Activated CD4-positive, alpha-beta T cell treated with anti-CD3 and anti-CD28 coated beads, Interleukin-2, amount 10 ng/mL, durations not matched to agents 24 days and 14 days (primary cell): ENCODE measurements around the gene SLX4IP. TPM values are rescaled to one million over a fixed set of nuclear protein-coding genes. Genes with fewer than 3 reads are reported as not detected.
A peak's percentile ranks its signal among the peaks of the same experiment; 100 is the strongest.

Experiments used
- DNase-seq: peaks from one replicate; pipeline ENCODE4 v3.0.0; 2022
- H3K27ac Mint-ChIP-seq: one replicate; pipeline ENCODE4 v1.8.0; 2022; ENCODE audit warnings: mild to moderate bottlenecking, mixed read lengths
- H3K27me3 Mint-ChIP-seq: one replicate; pipeline ENCODE4 v1.8.0; 2022; ENCODE audit warnings: mixed read lengths
- H3K36me3 Mint-ChIP-seq: one replicate; pipeline ENCODE4 v1.8.0; 2022; ENCODE audit warnings: low read depth, mild to moderate bottlenecking, mixed read lengths
- H3K4me1 Mint-ChIP-seq: one replicate; pipeline ENCODE4 v1.8.0; 2021; ENCODE audit warnings: mixed read lengths
- H3K4me3 Mint-ChIP-seq: one replicate; pipeline ENCODE4 v1.8.0; 2022; ENCODE audit warnings: mild to moderate bottlenecking, moderate library complexity, mixed read lengths
- H3K9me3 Mint-ChIP-seq: one replicate; pipeline ENCODE4 v1.8.0; 2021; ENCODE audit warnings: mixed read lengths
- intact Hi-C: fragments of 100-400 bp; cut with micrococcal nuclease; formaldehyde crosslinking; loops from one replicate; pipeline ENCODE4 v1.15.1; 2023
- total RNA-seq: library from RNA; stranded (reverse); gene quantifications from 2 replicates; pipeline ENCODE4 v1.2.3, GENCODE V29; 2022

Gene SLX4IP
- total RNA-seq, 1 donor from 2014 or later, result 6.6 TPM

- no peaks in the 10 kb centered on the region for H3K9me3 Mint-ChIP-seq
- H3K4me1 Mint-ChIP-seq, result peaks cover 18% of the 10 kb centered on the region
- no peak for DNase-seq
- intact Hi-C loops, result no loop called here
- no peak overlapping the region for H3K4me3 Mint-ChIP-seq
- no peak overlapping the region for H3K27ac Mint-ChIP-seq
- H3K36me3 Mint-ChIP-seq, result no peaks in the 10 kb centered on the region
- H3K27me3 Mint-ChIP-seq, result peaks cover 49% of the 10 kb centered on the region
Observed at GRCh38 chr20:10667560-10668167, 232.6 kb downstream of the SLX4IP start.

- Mint-ChIP-seq H3K27me3 (peaks cover 48% of the 10 kb centered on the region), H3K9me3 (no peaks in the 10 kb centered on the region), H3K4me3 (no peak overlapping the region), H3K27ac (no peak overlapping the region), H3K36me3 (no peaks in the 10 kb centered on the region), H3K4me1 (peaks cover 24% of the 10 kb centered on the region)
- intact Hi-C loops, result no loop called here
- no peak for DNase-seq
Observed at GRCh38 chr20:10668677-10669368, 233.7 kb downstream of the SLX4IP start.

GRCh38 chr20:10669843-10670446 is 234.8 kb downstream of the SLX4IP start:
- no peak overlapping the region for H3K4me3 Mint-ChIP-seq
- no peaks in the 10 kb centered on the region for H3K9me3 Mint-ChIP-seq
- H3K27ac Mint-ChIP-seq, result no peak overlapping the region
- no peak for DNase-seq
- no peaks in the 10 kb centered on the region for H3K36me3 Mint-ChIP-seq
- peaks cover 26% of the 10 kb centered on the region for H3K4me1 Mint-ChIP-seq
- peaks cover 47% of the 10 kb centered on the region for H3K27me3 Mint-ChIP-seq
- intact Hi-C loops, result loop anchor here (5.0 to 10.0 kb wide), 2 partner anchors 453 to 695 kb away; partner anchors contain the start of gene SNAP25

- H3K9me3 Mint-ChIP-seq, result no peaks in the 10 kb centered on the region
- peaks cover 30% of the 10 kb centered on the region for H3K4me1 Mint-ChIP-seq
- intact Hi-C loops, result loop anchor here (1.0 to 10.0 kb wide), 3 partner anchors 67 to 696 kb away; partner anchors contain the start of gene SNAP25
- no peak overlapping the region for H3K27ac Mint-ChIP-seq
- H3K4me3 Mint-ChIP-seq, result no peak overlapping the region
- peaks cover 51% of the 10 kb centered on the region for H3K27me3 Mint-ChIP-seq
- no peak for DNase-seq
- H3K36me3 Mint-ChIP-seq, result no peaks in the 10 kb centered on the region
Observed at GRCh38 chr20:10670501-10671220, 235.6 kb downstream of the SLX4IP start.

- Mint-ChIP-seq H3K4me3 (peak overlapping the region; percentile 33), H3K27me3 (peaks cover 53% of the 10 kb centered on the region), H3K27ac (peak overlapping the region; percentile 2), H3K4me1 (peaks cover 30% of the 10 kb centered on the region), H3K36me3 (no peaks in the 10 kb centered on the region), H3K9me3 (no peaks in the 10 kb centered on the region)
- intact Hi-C loops, result loop anchor here (1.0 to 10.0 kb wide), 3 partner anchors 68 to 697 kb away; partner anchors contain the start of gene SNAP25
- DNase-seq, result peak; percentile 78
Observed at GRCh38 chr20:10671221-10671918, 236.3 kb downstream of the SLX4IP start.

GRCh38 chr20:10671919-10672623 is 237.0 kb downstream of the SLX4IP start:
- Mint-ChIP-seq H3K4me1 (peaks cover 30% of the 10 kb centered on the region), H3K27ac (peak overlapping the region; percentile 62), H3K27me3 (peaks cover 60% of the 10 kb centered on the region), H3K36me3 (no peaks in the 10 kb centered on the region), H3K4me3 (peak overlapping the region; percentile 85), H3K9me3 (no peaks in the 10 kb centered on the region)
- intact Hi-C loops, result loop anchor here (1.0 to 10.0 kb wide), 6 partner anchors 69 to 697 kb away; partner anchors contain the start of genes MKKS, SLX4IP and SNAP25
- peak; percentile 71 for DNase-seq

GRCh38 chr20:10672624-10673127 is 237.6 kb downstream of the SLX4IP start:
- Mint-ChIP-seq H3K4me3 (peak overlapping the region; percentile 85), H3K36me3 (no peaks in the 10 kb centered on the region), H3K27me3 (peaks cover 65% of the 10 kb centered on the region), H3K27ac (peak overlapping the region; percentile 62), H3K4me1 (peaks cover 30% of the 10 kb centered on the region), H3K9me3 (no peaks in the 10 kb centered on the region)
- intact Hi-C loops, result loop anchor here (1.0 to 10.0 kb wide), 5 partner anchors 73 to 698 kb away; partner anchors contain the start of genes MKKS, SLX4IP and SNAP25
- peak; percentile 88 for DNase-seq

GRCh38 chr20:10673176-10673841 is 238.2 kb downstream of the SLX4IP start:
- Mint-ChIP-seq H3K27me3 (peaks cover 66% of the 10 kb centered on the region), H3K4me1 (peaks cover 30% of the 10 kb centered on the region), H3K4me3 (peak overlapping the region; percentile 93), H3K27ac (peak overlapping the region; percentile 88), H3K36me3 (no peaks in the 10 kb centered on the region), H3K9me3 (no peaks in the 10 kb centered on the region)
- peak; percentile 76 for DNase-seq
- intact Hi-C loops, result loop anchor here (2.0 to 10.0 kb wide), 3 partner anchors 239 to 699 kb away; partner anchors contain the start of genes MKKS, SLX4IP and SNAP25

- intact Hi-C loops, result loop anchor here (1.0 to 10.0 kb wide), 4 partner anchors 239 to 699 kb away; partner anchors contain the start of genes MKKS, SLX4IP and SNAP25
Observed at GRCh38 chr20:10673842-10674683, 239.0 kb downstream of the SLX4IP start, which contains the start of gene JAG1. JAG1 (minus strand) TSS chr20:10673999; CDS start chr20:10673530, 469 bp downstream.

GRCh38 chr20:10674684-10675449 is 239.8 kb downstream of the SLX4IP start:
- Mint-ChIP-seq H3K27ac (peak overlapping the region; percentile 16), H3K36me3 (no peaks in the 10 kb centered on the region), H3K27me3 (peaks cover 65% of the 10 kb centered on the region), H3K4me1 (peaks cover 30% of the 10 kb centered on the region), H3K4me3 (peak overlapping the region; percentile 65), H3K9me3 (no peaks in the 10 kb centered on the region)
- intact Hi-C loops, result loop anchor here (1.0 to 10.0 kb wide), 3 partner anchors 324 to 700 kb away; partner anchors contain the start of gene SNAP25
- peak; percentile 86 for DNase-seq

More at GRCh38 chr20:10673842-10674683, 239.0 kb downstream of the SLX4IP start, which contains the start of gene JAG1:
- Mint-ChIP-seq H3K4me3 (peak within 1 kb of the TSS; percentile 93), H3K36me3 (no peaks in the 10 kb centered on the region), H3K27ac (peak within 1 kb of the TSS; percentile 88), H3K4me1 (peaks cover 30% of the 10 kb centered on the region), H3K27me3 (peaks cover 68% of the 10 kb centered on the region), H3K9me3 (no peaks in the 10 kb centered on the region)
- peak; percentile 93 for DNase-seq
